Measurements from ENCODE around the gene FMO4.

FMO4 gene

GRCh38 chr1:171344473-171344820, 30.5 kb downstream of the FMO4 start:
- no peak for TF ChIP-seq CTCF (conservative IDR thresholded peaks at IDR 0.05; ENCODE audit: low read depth, low read length)
- no peaks in the 10 kb centered on the region for H3K4me1 ChIP-seq (ENCODE audit: low read depth, poor library complexity, severe bottlenecking)
- no peak overlapping the region for H3K27ac ChIP-seq
- H3K4me2 ChIP-seq: no peak overlapping the region
- H3K4me3 ChIP-seq (IDR thresholded peaks at IDR 0.05; ENCODE audit: insufficient read depth, low read depth, low read length): no peak overlapping the region
- H3K27me3 ChIP-seq (ENCODE audit: insufficient read depth, low read depth): no peaks in the 10 kb centered on the region
- H3K9ac ChIP-seq: no peak overlapping the region
- H2AFZ ChIP-seq (ENCODE audit: low read depth): no peak overlapping the region
- H3K36me3 ChIP-seq (ENCODE audit: insufficient read depth): no peaks in the 10 kb centered on the region
- H4K20me1 ChIP-seq (ENCODE audit: insufficient read depth): no peaks in the 10 kb centered on the region
- H3K79me2 ChIP-seq (ENCODE audit: insufficient read depth, low read depth): no peaks in the 10 kb centered on the region

GRCh38 chr1:171345536-171345935, 31.6 kb downstream of the FMO4 start:
- Histone ChIP-seq H3K79me2 (ENCODE audit: insufficient read depth, low read depth) (no peaks in the 10 kb centered on the region), H3K4me2 (no peak overlapping the region), H3K27me3 (ENCODE audit: insufficient read depth, low read depth) (no peaks in the 10 kb centered on the region), H3K36me3 (ENCODE audit: insufficient read depth) (no peaks in the 10 kb centered on the region), H3K4me1 (ENCODE audit: low read depth, poor library complexity, severe bottlenecking) (no peaks in the 10 kb centered on the region), H4K20me1 (ENCODE audit: insufficient read depth) (no peaks in the 10 kb centered on the region), H2AFZ (ENCODE audit: low read depth) (no peak overlapping the region), H3K4me3 (IDR thresholded peaks at IDR 0.05; ENCODE audit: insufficient read depth, low read depth, low read length) (no peak overlapping the region), H3K9ac (no peak overlapping the region), H3K27ac (no peak overlapping the region)
- no peak for TF ChIP-seq CTCF (conservative IDR thresholded peaks at IDR 0.05; ENCODE audit: low read depth, low read length)

DNA sequence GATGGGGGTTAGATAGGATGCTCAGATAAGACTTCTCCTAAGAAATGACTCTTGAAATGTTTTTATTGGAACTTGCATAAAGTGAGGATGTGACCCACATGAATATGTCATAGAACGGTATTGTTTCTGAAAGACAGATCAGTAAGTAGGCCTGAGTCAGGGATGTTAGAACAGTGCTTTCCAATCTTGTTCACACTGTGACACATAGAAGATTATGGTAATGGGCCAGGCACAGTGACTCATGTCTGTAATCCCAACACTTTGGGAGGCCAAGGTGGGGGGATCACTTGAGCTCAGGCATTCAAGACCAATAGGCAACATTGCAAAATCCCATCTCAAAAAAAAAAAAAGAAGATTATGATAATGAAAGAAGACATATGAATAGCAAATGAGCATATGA, 32.9 kb downstream of the FMO4 start:
- H3K9ac ChIP-seq: no peak overlapping the region
- no peak for TF ChIP-seq CTCF (conservative IDR thresholded peaks at IDR 0.05; ENCODE audit: low read depth, low read length)

DNA sequence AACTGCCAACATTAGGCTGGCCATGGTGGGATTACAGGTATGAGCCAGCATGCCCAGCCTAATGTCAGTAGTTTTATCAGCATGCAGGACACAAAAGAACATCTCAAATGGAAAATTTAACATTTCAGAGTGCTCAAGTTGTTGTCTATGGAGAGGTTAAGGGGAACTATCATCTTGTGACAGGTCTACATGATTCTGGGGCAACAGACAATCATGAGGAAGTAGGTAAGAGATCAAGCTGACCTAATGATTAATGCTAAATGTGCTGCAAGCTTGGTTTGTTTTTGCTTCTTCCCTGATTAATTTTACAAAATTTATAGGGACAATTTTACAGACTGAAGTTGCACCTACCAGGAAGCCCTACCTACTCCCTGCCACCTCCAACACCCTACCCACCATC, 36.6 kb downstream of the FMO4 start:
- no peak overlapping the region for H3K9ac ChIP-seq
- H3K4me1 ChIP-seq (ENCODE audit: low read depth, poor library complexity, severe bottlenecking): no peaks in the 10 kb centered on the region
- H3K27me3 ChIP-seq (ENCODE audit: insufficient read depth, low read depth): no peaks in the 10 kb centered on the region

More for the DNA sequence above, 32.9 kb downstream of the FMO4 start:
- H3K27ac ChIP-seq: no peak overlapping the region
- H3K79me2 ChIP-seq (ENCODE audit: insufficient read depth, low read depth): no peaks in the 10 kb centered on the region
- no peaks in the 10 kb centered on the region for H3K4me1 ChIP-seq (ENCODE audit: low read depth, poor library complexity, severe bottlenecking)
- no peaks in the 10 kb centered on the region for H4K20me1 ChIP-seq (ENCODE audit: insufficient read depth)
- no peaks in the 10 kb centered on the region for H3K27me3 ChIP-seq (ENCODE audit: insufficient read depth, low read depth)
- no peak overlapping the region for H3K4me2 ChIP-seq
- H2AFZ ChIP-seq (ENCODE audit: low read depth): no peak overlapping the region
- H3K36me3 ChIP-seq (ENCODE audit: insufficient read depth): no peaks in the 10 kb centered on the region
- H3K4me3 ChIP-seq (IDR thresholded peaks at IDR 0.05; ENCODE audit: insufficient read depth, low read depth, low read length): no peak overlapping the region

More for the DNA sequence above, 36.6 kb downstream of the FMO4 start:
- no peak overlapping the region for H2AFZ ChIP-seq (ENCODE audit: low read depth)
- H3K36me3 ChIP-seq (ENCODE audit: insufficient read depth): no peaks in the 10 kb centered on the region
- no peak overlapping the region for H3K4me3 ChIP-seq (IDR thresholded peaks at IDR 0.05; ENCODE audit: insufficient read depth, low read depth, low read length)
- H3K27ac ChIP-seq: no peak overlapping the region
- no peak overlapping the region for H3K4me2 ChIP-seq
- H4K20me1 ChIP-seq (ENCODE audit: insufficient read depth): no peaks in the 10 kb centered on the region
- TF ChIP-seq CTCF (conservative IDR thresholded peaks at IDR 0.05; ENCODE audit: low read depth, low read length): no peak
- no peaks in the 10 kb centered on the region for H3K79me2 ChIP-seq (ENCODE audit: insufficient read depth, low read depth)

Measured in KMS-11 (cell line).